Neural cell (in vitro differentiated cells): Measurements from ENCODE around the gene BFSP2. TPM values are rescaled to one million over a fixed set of nuclear protein-coding genes. Genes with fewer than 3 reads are reported as not detected.

Source experiments
- H2AFZ ChIP-seq: fragments of 200-600, 300-800 bp; sonication (generic), shearing (Covaris generic); 2 replicates; pipeline ENCODE4 v1.6.0; 2014; ENCODE audit warnings: low read depth, mild to moderate bottlenecking, antibody characterized with exemption, low read length, moderate library complexity
- H3F3A ChIP-seq: fragments of 200-600 bp; shearing (Covaris generic); 2 replicates; pipeline ENCODE4 v1.6.1; 2016; ENCODE audit warnings: mild to moderate bottlenecking, moderate library complexity, mixed read lengths, antibody characterized with exemption, low read length; ENCODE audit not compliant: insufficient read depth, poor library complexity, severe bottlenecking
- H3K27ac ChIP-seq: fragments of 200-600, 300-800 bp; sonication (generic), shearing (Covaris generic); 2 replicates; pipeline ENCODE4 v1.5.1; 2014; ENCODE audit warnings: mild to moderate bottlenecking, low read length, moderate library complexity
- H3K27me3 ChIP-seq: fragments of 300-800, 200-600 bp; sonication (generic), shearing (Covaris generic); 2 replicates; pipeline ENCODE4 v1.6.0; 2014; ENCODE audit warnings: mild to moderate bottlenecking, low read depth, low read length, moderate library complexity; ENCODE audit not compliant: insufficient read depth
- H3K36me3 ChIP-seq: fragments of 300-800, 200-600 bp; sonication (generic), shearing (Covaris generic); 2 replicates; pipeline ENCODE4 v1.5.1; 2014; ENCODE audit warnings: mild to moderate bottlenecking, antibody characterized with exemption, low read length, moderate library complexity; ENCODE audit not compliant: insufficient read depth
- H3K4me2 ChIP-seq: fragments of 300-800, 200-600 bp; sonication (generic), shearing (Covaris generic); 2 replicates; pipeline ENCODE4 v1.6.0; 2014; ENCODE audit warnings: mild to moderate bottlenecking, low read length
- H3K4me3 ChIP-seq: fragments of 300-800, 200-600 bp; sonication (generic), shearing (Covaris generic); 2 replicates; pipeline ENCODE4 v1.5.1; 2014; ENCODE audit warnings: mild to moderate bottlenecking, low read length, moderate library complexity
- H3K79me2 ChIP-seq: fragments of 200-600 bp; shearing (Covaris generic); replicated peaks from 2 replicates; pipeline ENCODE4 v1.6.0; 2014; ENCODE audit warnings: mild to moderate bottlenecking, low read length, moderate library complexity; ENCODE audit not compliant: insufficient read depth
- H3K9ac ChIP-seq: fragments of 300-800, 200-600 bp; sonication (generic), shearing (Covaris generic); 2 replicates; pipeline ENCODE4 v1.6.1; 2016; ENCODE audit warnings: mild to moderate bottlenecking, low read length, mixed read lengths
- H3K9me2 ChIP-seq: fragments of 200-600 bp; shearing (Covaris generic); 2 replicates; pipeline ENCODE4 v1.6.1; 2016; ENCODE audit warnings: mild to moderate bottlenecking, low read length, mixed read lengths; ENCODE audit not compliant: insufficient read depth
- H3K9me3 ChIP-seq: fragments of 200-600, 300-800 bp; sonication (generic), shearing (Covaris generic); 2 replicates; pipeline ENCODE4 v1.6.1; 2016; ENCODE audit warnings: mild to moderate bottlenecking, mixed run types, low read length, moderate library complexity, mixed read lengths
- H4K20me1 ChIP-seq: fragments of 200-600 bp; shearing (Covaris generic); 2 replicates; pipeline ENCODE4 v1.6.1; 2016; ENCODE audit warnings: mild to moderate bottlenecking, mixed run types; ENCODE audit not compliant: insufficient read depth
- CTCF ChIP-seq: fragments of 450-650 bp; IDR thresholded peaks from 2 replicates; pipeline ENCODE4 v1.5.1; 2014; ENCODE audit warnings: antibody characterized with exemption, mild to moderate bottlenecking, moderate library complexity; ENCODE audit not compliant: poor library complexity, severe bottlenecking
- EP300 ChIP-seq: fragments of 450-650 bp; conservative IDR thresholded peaks from 2 replicates; pipeline ENCODE4 v1.6.1; 2014; ENCODE audit warnings: antibody characterized with exemption, mild to moderate bottlenecking, moderate library complexity; ENCODE audit not compliant: poor library complexity, severe bottlenecking
- EZH2 ChIP-seq: fragments of 200-600, 300-800 bp; shearing (Covaris generic), sonication (generic); IDR thresholded peaks from 2 replicates; pipeline ENCODE4 v1.6.1; 2014; ENCODE audit warnings: antibody characterized with exemption, low read length, borderline replicate concordance, mild to moderate bottlenecking; ENCODE audit not compliant: insufficient read depth, poor library complexity, severe bottlenecking
- MXI1 ChIP-seq: fragments of 450-650 bp; conservative IDR thresholded peaks from 2 replicates; pipeline ENCODE4 v1.6.1; 2014; ENCODE audit warnings: antibody characterized with exemption, mild to moderate bottlenecking; ENCODE audit not compliant: poor library complexity, severe bottlenecking
- POLR2AphosphoS5 ChIP-seq: IDR thresholded peaks from 2 replicates; pipeline ENCODE4 v1.6.1; 2012
- RAD21 ChIP-seq: fragments of 450-650 bp; conservative IDR thresholded peaks from 2 replicates; pipeline ENCODE4 v1.6.1; 2014; ENCODE audit warnings: antibody characterized with exemption, mild to moderate bottlenecking, moderate library complexity
- REST ChIP-seq: IDR thresholded peaks from 2 replicates; pipeline ENCODE4 v1.6.1; 2012; ENCODE audit warnings: borderline replicate concordance
- SMC3 ChIP-seq: fragments of 450-650 bp; conservative IDR thresholded peaks from 2 replicates; pipeline ENCODE4 v1.6.1; 2014; ENCODE audit warnings: antibody characterized with exemption, mild to moderate bottlenecking, moderate library complexity; ENCODE audit not compliant: poor library complexity
- TAF1 ChIP-seq: IDR thresholded peaks from 2 replicates; pipeline ENCODE4 v1.6.1; 2012; ENCODE audit warnings: low read depth
- polyA plus RNA-seq: library from polyadenylated mRNA; depleted of rRNA; stranded (reverse); fragments of >200 nt; gene quantifications from 2 replicates; pipeline ENCODE4 v1.2.3, GENCODE V29; 2014

The BFSP2 gene
- polyA plus RNA-seq, 1 donor from 2014 or later: not detected

GRCh38 chr3:133361435-133361834 is 38.4 kb upstream of the BFSP2 start:
- Histone ChIP-seq H3K27ac (no peak overlapping the region), H2AFZ (no peak overlapping the region), H3K9ac (no peak overlapping the region), H3K4me2 (no peak overlapping the region), H3K4me3 (no peak overlapping the region), H3K9me3 (no peaks in the 10 kb centered on the region), H3K9me2 (no peaks in the 10 kb centered on the region), H4K20me1 (no peaks in the 10 kb centered on the region), H3K79me2 (no peaks in the 10 kb centered on the region), H3K36me3 (no peaks in the 10 kb centered on the region), H3K27me3 (no peaks in the 10 kb centered on the region), H3F3A (no peaks in the 10 kb centered on the region)
- no peak for TF ChIP-seq RAD21
- TF ChIP-seq TAF1: no peak
- TF ChIP-seq EP300: no peak
- no peak for TF ChIP-seq CTCF
- no peak for TF ChIP-seq SMC3
- TF ChIP-seq MXI1: no peak
- TF ChIP-seq REST: no peak
- TF ChIP-seq EZH2: no peak
- no peak for TF ChIP-seq POLR2AphosphoS5

- Histone ChIP-seq H4K20me1 (no peaks in the 10 kb centered on the region), H3K4me2 (no peak overlapping the region), H2AFZ (no peak overlapping the region), H3K36me3 (no peaks in the 10 kb centered on the region), H3F3A (no peaks in the 10 kb centered on the region), H3K27ac (no peak overlapping the region), H3K9me3 (no peaks in the 10 kb centered on the region), H3K4me3 (no peak overlapping the region), H3K27me3 (no peaks in the 10 kb centered on the region), H3K9me2 (no peaks in the 10 kb centered on the region), H3K9ac (no peak overlapping the region), H3K79me2 (no peaks in the 10 kb centered on the region)
- no peak for TF ChIP-seq SMC3
- no peak for TF ChIP-seq RAD21
- no peak for TF ChIP-seq CTCF
- no peak for TF ChIP-seq MXI1
- TF ChIP-seq REST: no peak
- TF ChIP-seq TAF1: no peak
- TF ChIP-seq POLR2AphosphoS5: no peak
- no peak for TF ChIP-seq EZH2
- no peak for TF ChIP-seq EP300
Measured at GRCh38 chr3:133362539-133362938, 37.3 kb upstream of the BFSP2 start.
